Astrocyte (in vitro differentiated cells and primary cell): Measurements from ENCODE around the gene TKFC. TPM values are rescaled to one million over a fixed set of nuclear protein-coding genes. Genes with fewer than 3 reads are reported as not detected.

Experiments
- DNase-seq: peaks from one replicate; pipeline ENCODE4 v3.0.0-alpha.2; 2010; ENCODE audit warnings: low read depth
- FAIRE-seq: peaks from 2 replicates; lab custom pipeline; 2011; peaks lifted over from hg19 to GRCh38; lab: Jason Lieb, UNC
- H2AFZ ChIP-seq: 2 replicates; pipeline ENCODE4 v1.6.0; 2012; ENCODE audit warnings: low read depth, low read length, inconsistent platforms
- H3K27ac ChIP-seq: 2 replicates; pipeline ENCODE4 v1.5.1; 2011; ENCODE audit warnings: low read depth, low read length, inconsistent platforms
- H3K27me3 ChIP-seq: 2 replicates; pipeline ENCODE4 v1.6.0; 2011; ENCODE audit warnings: low read length, inconsistent platforms; ENCODE audit not compliant: insufficient read depth
- H3K36me3 ChIP-seq: 2 replicates; pipeline ENCODE4 v1.5.1; 2011; ENCODE audit warnings: low read length, inconsistent platforms; ENCODE audit not compliant: insufficient read depth
- H3K4me1 ChIP-seq: 2 replicates; pipeline ENCODE4 v1.5.1; 2011; ENCODE audit warnings: low read length, inconsistent platforms; ENCODE audit not compliant: insufficient read depth
- H3K4me2 ChIP-seq: 2 replicates; pipeline ENCODE4 v1.6.0; 2012; ENCODE audit warnings: low read length, inconsistent platforms
- H3K4me3 ChIP-seq: 2 replicates; pipeline ENCODE4 v1.5.1; 2011; ENCODE audit warnings: low read depth, mild to moderate bottlenecking, low read length, inconsistent platforms; ENCODE audit not compliant: insufficient read depth
- H3K79me2 ChIP-seq: 2 replicates; pipeline ENCODE4 v1.6.0; 2012; ENCODE audit warnings: mild to moderate bottlenecking, low read length, inconsistent platforms; ENCODE audit not compliant: insufficient read depth
- H3K9ac ChIP-seq: 2 replicates; pipeline ENCODE4 v1.6.0; 2012; ENCODE audit warnings: mild to moderate bottlenecking, low read length, inconsistent platforms
- H3K9me3 ChIP-seq: 2 replicates; pipeline ENCODE4 v1.5.1; 2012; ENCODE audit warnings: low read depth, mild to moderate bottlenecking, low read length, inconsistent platforms; ENCODE audit not compliant: insufficient read depth
- H4K20me1 ChIP-seq: 2 replicates; pipeline ENCODE4 v1.6.0; 2012; ENCODE audit warnings: low read length, inconsistent platforms; ENCODE audit not compliant: insufficient read depth
- H3K27ac Mint-ChIP-seq: one replicate; pipeline ENCODE4 v1.8.0; 2021; ENCODE audit warnings: mild to moderate bottlenecking, mixed read lengths; ENCODE audit not compliant: unreplicated experiment
- H3K27me3 Mint-ChIP-seq: one replicate; pipeline ENCODE4 v1.8.0; 2021; ENCODE audit warnings: low read depth, mixed read lengths; ENCODE audit not compliant: unreplicated experiment
- H3K36me3 Mint-ChIP-seq: one replicate; pipeline ENCODE4 v1.8.0; 2021; ENCODE audit warnings: low read depth, mixed read lengths; ENCODE audit not compliant: unreplicated experiment
- H3K4me1 Mint-ChIP-seq: one replicate; pipeline ENCODE4 v1.8.0; 2021; ENCODE audit warnings: low read depth, mixed read lengths; ENCODE audit not compliant: unreplicated experiment
- H3K4me3 Mint-ChIP-seq: one replicate; pipeline ENCODE4 v1.8.0; 2021; ENCODE audit warnings: mild to moderate bottlenecking, moderate library complexity, mixed read lengths; ENCODE audit not compliant: unreplicated experiment
- H3K9me3 Mint-ChIP-seq: one replicate; pipeline ENCODE4 v1.8.0; 2021; ENCODE audit warnings: mild to moderate bottlenecking, mixed read lengths; ENCODE audit not compliant: unreplicated experiment
- EZH2 ChIP-seq: IDR thresholded peaks from 2 replicates; pipeline ENCODE4 v1.6.1; 2012; ENCODE audit warnings: mild to moderate bottlenecking, low read length, inconsistent platforms; ENCODE audit not compliant: insufficient read depth
- total RNA-seq: library from RNA; stranded (reverse); gene quantifications from 2 replicates; pipeline ENCODE4 v1.2.1, GENCODE V29; 2021
- TF ChIP-seq, protein P1 (sequence below): IDR thresholded peaks from 2 replicates; pipeline ENCODE4 v1.5.1; 2011; ENCODE audit warnings: low read depth, mild to moderate bottlenecking, inconsistent platforms, low read length, moderate library complexity; ENCODE audit not compliant: insufficient read depth

TKFC gene
- total RNA-seq, 1 donor from 2014 or later: 23.9 TPM

- FAIRE-seq: no peak
Observed at GRCh38 chr11:61328351-61328750, 4.7 kb upstream of the TKFC start.

GRCh38 chr11:61329871-61330270, 3.2 kb upstream of the TKFC start:
- no peak overlapping the region for H3K9ac ChIP-seq
- no peak overlapping the region for H3K4me2 ChIP-seq
- no peak overlapping the region for H3K27ac ChIP-seq
- DNase-seq (no peak), FAIRE-seq (no peak)
- Mint-ChIP-seq H3K9me3 (no peaks in the 10 kb centered on the region), H3K4me3 (no peak overlapping the region), H3K4me1 (peaks cover 55% of the 10 kb centered on the region), H3K36me3 (peaks cover 8% of the 10 kb centered on the region), H3K27me3 (no peaks in the 10 kb centered on the region), H3K27ac (no peak overlapping the region)
- peaks cover 73% of the 10 kb centered on the region for H4K20me1 ChIP-seq
- H3K36me3 ChIP-seq: peaks cover 30% of the 10 kb centered on the region
- H3K4me3 ChIP-seq: no peak overlapping the region
- H3K27me3 ChIP-seq: no peaks in the 10 kb centered on the region
- peaks cover 37% of the 10 kb centered on the region for H3K4me1 ChIP-seq
- H3K79me2 ChIP-seq: peaks cover 83% of the 10 kb centered on the region
- TF ChIP-seq, protein P1, sequence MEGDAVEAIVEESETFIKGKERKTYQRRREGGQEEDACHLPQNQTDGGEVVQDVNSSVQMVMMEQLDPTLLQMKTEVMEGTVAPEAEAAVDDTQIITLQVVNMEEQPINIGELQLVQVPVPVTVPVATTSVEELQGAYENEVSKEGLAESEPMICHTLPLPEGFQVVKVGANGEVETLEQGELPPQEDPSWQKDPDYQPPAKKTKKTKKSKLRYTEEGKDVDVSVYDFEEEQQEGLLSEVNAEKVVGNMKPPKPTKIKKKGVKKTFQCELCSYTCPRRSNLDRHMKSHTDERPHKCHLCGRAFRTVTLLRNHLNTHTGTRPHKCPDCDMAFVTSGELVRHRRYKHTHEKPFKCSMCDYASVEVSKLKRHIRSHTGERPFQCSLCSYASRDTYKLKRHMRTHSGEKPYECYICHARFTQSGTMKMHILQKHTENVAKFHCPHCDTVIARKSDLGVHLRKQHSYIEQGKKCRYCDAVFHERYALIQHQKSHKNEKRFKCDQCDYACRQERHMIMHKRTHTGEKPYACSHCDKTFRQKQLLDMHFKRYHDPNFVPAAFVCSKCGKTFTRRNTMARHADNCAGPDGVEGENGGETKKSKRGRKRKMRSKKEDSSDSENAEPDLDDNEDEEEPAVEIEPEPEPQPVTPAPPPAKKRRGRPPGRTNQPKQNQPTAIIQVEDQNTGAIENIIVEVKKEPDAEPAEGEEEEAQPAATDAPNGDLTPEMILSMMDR: no peak
- TF ChIP-seq EZH2: no peak
- H2AFZ ChIP-seq: no peak overlapping the region
- H3K9me3 ChIP-seq: no peaks in the 10 kb centered on the region

More at GRCh38 chr11:61328351-61328750, 4.7 kb upstream of the TKFC start:
- Histone ChIP-seq H3K4me1 (peaks cover 22% of the 10 kb centered on the region), H3K4me2 (no peak overlapping the region), H3K27me3 (no peaks in the 10 kb centered on the region), H4K20me1 (peaks cover 85% of the 10 kb centered on the region), H3K27ac (no peak overlapping the region), H3K9ac (no peak overlapping the region), H3K9me3 (no peaks in the 10 kb centered on the region), H3K36me3 (peaks cover 42% of the 10 kb centered on the region), H2AFZ (no peak overlapping the region), H3K4me3 (no peak overlapping the region), H3K79me2 (peaks cover 81% of the 10 kb centered on the region)
- Mint-ChIP-seq H3K36me3 (peaks cover 12% of the 10 kb centered on the region), H3K9me3 (no peaks in the 10 kb centered on the region), H3K27me3 (no peaks in the 10 kb centered on the region), H3K4me1 (peaks cover 46% of the 10 kb centered on the region), H3K4me3 (no peak overlapping the region), H3K27ac (peak overlapping the region; percentile 73)
- TF ChIP-seq, protein P1: no peak
- TF ChIP-seq EZH2: no peak
- DNase-seq: no peak

DNA sequence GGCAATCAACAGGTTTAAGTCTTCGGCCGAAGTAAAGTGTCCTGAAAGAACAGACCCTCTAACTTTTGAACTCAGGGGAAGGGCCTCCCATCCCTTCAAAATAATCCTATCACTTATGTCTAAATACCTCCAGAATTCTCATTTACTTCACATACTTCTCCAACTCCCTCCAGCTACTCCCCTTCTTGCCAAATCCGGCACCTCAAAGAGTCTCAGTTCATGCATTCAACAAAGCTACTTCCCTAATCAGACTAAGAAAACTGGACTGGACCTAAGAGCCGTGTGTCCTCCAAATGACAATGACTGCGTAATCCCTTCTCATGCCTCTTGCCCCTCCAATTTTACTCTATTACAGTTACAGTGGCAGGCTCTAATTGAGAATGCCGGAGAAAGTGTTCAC, 1.4 kb upstream of the TKFC start:
- peak overlapping the region; percentile 88 for H3K4me3 ChIP-seq
- DNase-seq (no peak), FAIRE-seq (no peak)
- peak overlapping the region; percentile 100 for H3K9ac ChIP-seq
- no peaks in the 10 kb centered on the region for H3K27me3 Mint-ChIP-seq
- H3K27ac ChIP-seq: peak overlapping the region; percentile 94
- no peaks in the 10 kb centered on the region for H3K9me3 Mint-ChIP-seq
- peak overlapping the region; percentile 77 for H3K27ac Mint-ChIP-seq
- no peak for TF ChIP-seq EZH2
- TF ChIP-seq, protein P1: no peak
- peaks cover 20% of the 10 kb centered on the region for H3K36me3 ChIP-seq
- no peaks in the 10 kb centered on the region for H3K27me3 ChIP-seq
- peaks cover 45% of the 10 kb centered on the region for H3K4me1 Mint-ChIP-seq
- no peaks in the 10 kb centered on the region for H3K9me3 ChIP-seq
- H3K79me2 ChIP-seq: peaks cover 67% of the 10 kb centered on the region
- H3K4me2 ChIP-seq: peak overlapping the region; percentile 98
- no peak overlapping the region for H2AFZ ChIP-seq
- H3K4me3 Mint-ChIP-seq: peak overlapping the region; percentile 98
- H3K4me1 ChIP-seq: peaks cover 38% of the 10 kb centered on the region
- H3K36me3 Mint-ChIP-seq: peaks cover 2% of the 10 kb centered on the region
- peaks cover 56% of the 10 kb centered on the region for H4K20me1 ChIP-seq
